Ectodermal cell (in vitro differentiated cells): ENCODE data around the gene FAF1.

Source experiments
- H3K27ac ChIP-seq: 2 replicates; pipeline ENCODE4 v1.7.0; 2013; ENCODE audit warnings: mild to moderate bottlenecking, low read depth, low read length; ENCODE audit not compliant: insufficient read depth, poor library complexity, severe bottlenecking
- H3K27me3 ChIP-seq: 2 replicates; pipeline ENCODE4 v1.7.0; 2013; ENCODE audit warnings: mild to moderate bottlenecking, low read length; ENCODE audit not compliant: insufficient read depth, control insufficient read depth, poor library complexity, severe bottlenecking
- H3K36me3 ChIP-seq: one replicate; pipeline ENCODE4 v1.7.0; 2013; ENCODE audit warnings: low read length; ENCODE audit not compliant: control insufficient read depth, insufficient read depth
- H3K4me1 ChIP-seq: one replicate; pipeline ENCODE4 v1.7.0; 2013; ENCODE audit warnings: low read length; ENCODE audit not compliant: control insufficient read depth, insufficient read depth
- H3K4me3 ChIP-seq: 2 replicates; pipeline ENCODE4 v1.7.0; 2013; ENCODE audit warnings: low read depth, low read length, control low read depth; ENCODE audit not compliant: insufficient read depth
- H3K9me3 ChIP-seq: 2 replicates; pipeline ENCODE4 v1.7.0; 2013; ENCODE audit warnings: mild to moderate bottlenecking, low read length, moderate library complexity; ENCODE audit not compliant: control insufficient read depth
- WGBS, 2 experiments: methylation state at CpG; one replicate each; pipeline ENCODE4 v1.1.7; 2013; ENCODE audit warnings: missing lambda C conversion rate in 2 of 2; 5-methylcytosine and 5-hydroxymethylcytosine counted together

Gene FAF1

DNA sequence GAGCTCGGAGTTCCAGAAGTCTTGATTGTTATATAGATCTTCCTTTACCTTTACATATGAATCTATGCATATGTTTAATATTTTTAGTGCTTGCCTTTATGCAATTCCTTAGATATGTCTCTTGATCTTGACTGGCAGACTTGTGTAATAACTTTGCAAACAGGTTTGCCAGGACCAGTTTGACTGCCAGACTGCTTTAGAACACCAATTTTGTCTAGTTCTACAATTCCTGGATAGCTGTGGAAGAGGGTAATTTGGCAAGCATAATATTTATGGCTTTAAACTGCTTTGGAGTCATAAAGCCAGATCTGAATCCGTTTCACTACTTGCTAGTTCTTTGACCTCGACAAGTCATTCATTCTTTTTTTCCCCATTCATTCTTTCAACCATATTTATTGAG lies 250.0 kb downstream of the FAF1 start:
- Histone ChIP-seq H3K36me3 (no peaks in the 10 kb centered on the region), H3K4me3 (no peak overlapping the region), H3K27ac (no peak overlapping the region), H3K4me1 (no peaks in the 10 kb centered on the region), H3K27me3 (no peaks in the 10 kb centered on the region), H3K9me3 (no peaks in the 10 kb centered on the region)
- WGBS, 2 experiments, result 95 to 100% methylated on average over 2 to 3 of the region's 3 CpGs

- Histone ChIP-seq H3K27ac (no peak overlapping the region), H3K36me3 (no peaks in the 10 kb centered on the region), H3K9me3 (no peaks in the 10 kb centered on the region), H3K4me3 (no peak overlapping the region), H3K27me3 (no peaks in the 10 kb centered on the region), H3K4me1 (no peaks in the 10 kb centered on the region)
- 94% methylated on average over 4 to 7 of the region's 7 CpGs for WGBS, 2 experiments
These were observed 252.2 kb downstream of the FAF1 start for GRCh38 chr1:50707824-50708223.

DNA sequence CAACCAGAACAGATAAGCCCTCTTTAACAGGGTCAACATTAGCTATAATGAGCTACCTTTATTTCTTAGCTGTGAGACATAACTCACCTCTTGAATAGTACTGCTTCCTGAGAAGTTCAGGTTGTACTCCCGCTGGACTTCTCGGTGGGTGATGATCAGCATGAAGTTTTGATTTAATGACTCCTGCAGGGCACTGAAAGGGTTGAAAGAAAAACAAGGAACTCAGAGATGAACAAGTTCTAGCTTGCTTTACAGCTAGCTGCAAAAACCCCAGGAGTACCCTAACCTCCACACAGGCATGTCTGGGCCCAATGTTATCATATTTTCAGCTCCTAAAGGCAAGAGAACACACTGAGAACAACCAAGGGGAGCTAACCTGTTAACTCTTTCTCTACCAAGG lies 254.4 kb downstream of the FAF1 start:
- no peak overlapping the region for H3K4me3 ChIP-seq
- no peaks in the 10 kb centered on the region for H3K27me3 ChIP-seq
- peaks cover 13% of the 10 kb centered on the region for H3K4me1 ChIP-seq
- no peaks in the 10 kb centered on the region for H3K9me3 ChIP-seq
- 39 to 59% methylated on average over 2 of the region's 2 CpGs for WGBS, 2 experiments
- no peaks in the 10 kb centered on the region for H3K36me3 ChIP-seq
- H3K27ac ChIP-seq, result no peak overlapping the region

DNA sequence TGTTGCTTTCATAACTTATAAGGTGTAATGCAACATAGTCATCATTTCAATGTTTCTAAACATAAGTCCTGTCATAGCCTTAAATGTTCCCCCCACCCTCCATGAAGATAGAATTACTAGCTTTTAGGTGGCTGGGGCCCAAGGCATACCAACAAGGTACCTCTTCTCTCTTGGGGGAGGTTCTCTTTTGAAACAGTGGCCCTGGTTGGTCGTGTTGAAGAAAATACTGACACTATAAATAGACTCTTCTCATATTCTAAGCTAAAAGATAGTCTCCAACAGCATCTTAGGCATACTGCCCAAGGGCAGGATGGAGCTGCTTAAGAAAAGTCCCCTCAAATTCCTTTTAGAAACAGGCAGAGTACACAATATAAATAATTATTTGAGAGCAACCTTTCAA lies 255.0 kb downstream of the FAF1 start:
- H3K9me3 ChIP-seq, result no peaks in the 10 kb centered on the region
- no peak overlapping the region for H3K27ac ChIP-seq
- peaks cover 19% of the 10 kb centered on the region for H3K4me1 ChIP-seq
- H3K27me3 ChIP-seq, result no peaks in the 10 kb centered on the region
- H3K4me3 ChIP-seq, result no peak overlapping the region
- WGBS, 2 experiments, result 29% methylated on average over 1 of the region's 1 CpG; no CpG with 5 or more reads in 1 of the 2 experiments
- no peaks in the 10 kb centered on the region for H3K36me3 ChIP-seq

GRCh38 chr1:50704126-50704525 lies 255.9 kb downstream of the FAF1 start:
- no peak overlapping the region for H3K4me3 ChIP-seq
- no peaks in the 10 kb centered on the region for H3K27me3 ChIP-seq
- H3K4me1 ChIP-seq, result peaks cover 23% of the 10 kb centered on the region
- H3K27ac ChIP-seq, result no peak overlapping the region
- no peaks in the 10 kb centered on the region for H3K36me3 ChIP-seq
- WGBS, 2 experiments, result 67% methylated on average over 1 of the region's 1 CpG; no CpG with 5 or more reads in 1 of the 2 experiments
- no peaks in the 10 kb centered on the region for H3K9me3 ChIP-seq

DNA sequence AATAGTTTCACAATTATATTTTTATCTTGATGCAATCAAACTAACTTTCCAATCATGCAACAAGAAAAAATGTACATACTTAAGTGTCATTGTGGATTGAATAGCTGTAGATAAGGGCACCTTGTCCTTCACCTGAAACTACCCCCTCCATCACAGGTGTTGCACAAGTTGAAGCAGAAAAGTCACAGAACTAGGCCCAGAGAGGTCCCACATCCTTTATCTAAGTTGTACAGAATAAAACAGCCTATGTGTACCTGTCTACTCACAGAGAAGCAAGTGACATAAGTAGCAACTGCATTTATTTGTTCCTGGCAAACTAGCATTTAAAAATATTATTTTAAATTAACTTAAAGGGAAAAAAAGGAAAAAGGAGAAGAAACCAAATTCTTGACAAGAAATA lies 256.8 kb downstream of the FAF1 start:
- Histone ChIP-seq H3K27me3 (no peaks in the 10 kb centered on the region), H3K9me3 (no peaks in the 10 kb centered on the region), H3K4me3 (no peak overlapping the region), H3K27ac (no peak overlapping the region), H3K36me3 (no peaks in the 10 kb centered on the region), H3K4me1 (peaks cover 23% of the 10 kb centered on the region)

- Histone ChIP-seq H3K27me3 (no peaks in the 10 kb centered on the region), H3K36me3 (no peaks in the 10 kb centered on the region), H3K27ac (no peak overlapping the region), H3K4me1 (peaks cover 23% of the 10 kb centered on the region), H3K9me3 (no peaks in the 10 kb centered on the region), H3K4me3 (no peak overlapping the region)
- 93 to 100% methylated on average over 2 of the region's 2 CpGs for WGBS, 2 experiments
These were observed 257.7 kb downstream of the FAF1 start for GRCh38 chr1:50702395-50702794.

- no peaks in the 10 kb centered on the region for H3K9me3 ChIP-seq
- H3K27me3 ChIP-seq, result no peaks in the 10 kb centered on the region
- H3K4me3 ChIP-seq, result no peak overlapping the region
- 95 to 97% methylated on average over 1 of the region's 1 CpG for WGBS, 2 experiments
- H3K36me3 ChIP-seq, result no peaks in the 10 kb centered on the region
- H3K27ac ChIP-seq, result no peak overlapping the region
- H3K4me1 ChIP-seq, result peaks cover 23% of the 10 kb centered on the region
These were observed 258.3 kb downstream of the FAF1 start for GRCh38 chr1:50701706-50702317.

DNA sequence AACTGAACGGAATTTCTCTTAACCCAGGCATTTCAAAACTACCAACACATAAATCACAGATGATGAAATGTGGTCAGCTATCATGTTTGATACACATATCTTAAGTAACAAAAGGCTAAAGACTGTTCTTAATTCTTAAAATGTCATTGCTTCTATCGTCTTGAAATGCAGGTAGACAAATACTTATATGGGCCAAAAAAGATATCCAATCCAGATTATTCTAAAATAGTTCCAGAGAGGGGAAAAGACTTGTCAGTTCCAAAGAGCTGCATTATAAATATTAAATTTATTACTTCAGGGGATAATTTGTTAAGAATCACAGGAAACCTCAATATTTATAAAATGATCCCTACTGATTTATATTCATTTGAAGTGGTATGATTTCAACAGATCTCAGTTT lies 259.4 kb downstream of the FAF1 start:
- no peak overlapping the region for H3K4me3 ChIP-seq
- 33% methylated on average over 1 of the region's 2 CpGs; no CpG with 5 or more reads in 1 of the 2 experiments for WGBS, 2 experiments
- H3K27me3 ChIP-seq, result no peaks in the 10 kb centered on the region
- no peak overlapping the region for H3K27ac ChIP-seq
- no peaks in the 10 kb centered on the region for H3K9me3 ChIP-seq
- H3K36me3 ChIP-seq, result no peaks in the 10 kb centered on the region
- peaks cover 23% of the 10 kb centered on the region for H3K4me1 ChIP-seq

DNA sequence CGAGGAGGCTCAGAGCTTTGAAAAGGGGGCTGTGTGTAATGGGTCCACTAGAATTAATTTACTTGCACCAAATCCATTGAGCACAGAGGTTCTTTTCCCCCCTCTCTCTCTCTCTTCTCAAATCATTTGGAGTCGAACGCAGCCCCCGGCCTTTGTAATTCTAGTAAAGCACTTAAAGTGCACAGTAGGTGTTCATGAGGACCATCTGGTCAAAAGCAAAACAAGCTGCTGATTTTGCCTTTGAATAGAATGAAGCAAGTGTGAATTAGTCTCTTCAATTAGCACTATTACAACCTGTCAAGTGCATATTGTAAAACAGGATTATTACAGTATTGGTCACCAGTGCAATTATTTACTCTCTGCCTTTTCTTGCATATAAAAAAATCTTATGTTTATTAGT lies 259.9 kb downstream of the FAF1 start:
- 0 to 2% methylated on average over 3 to 4 of the region's 4 CpGs for WGBS, 2 experiments
- Histone ChIP-seq H3K36me3 (no peaks in the 10 kb centered on the region), H3K27me3 (no peaks in the 10 kb centered on the region), H3K9me3 (no peaks in the 10 kb centered on the region), H3K4me1 (peaks cover 23% of the 10 kb centered on the region), H3K27ac (peak overlapping the region; percentile 82), H3K4me3 (no peak overlapping the region)

- WGBS, 2 experiments, result 4 to 7% methylated on average over 4 of the region's 4 CpGs
- no peaks in the 10 kb centered on the region for H3K36me3 ChIP-seq
- no peaks in the 10 kb centered on the region for H3K9me3 ChIP-seq
- H3K27ac ChIP-seq, result peak overlapping the region; percentile 82
- no peak overlapping the region for H3K4me3 ChIP-seq
- H3K27me3 ChIP-seq, result no peaks in the 10 kb centered on the region
- peaks cover 23% of the 10 kb centered on the region for H3K4me1 ChIP-seq
These were observed 260.3 kb downstream of the FAF1 start for GRCh38 chr1:50699795-50700194.
